Stimulated activated CD8-positive, alpha-beta memory T cell treated with anti-CD3 and anti-CD28 coated beads, Interleukin-15, amount 100 ng/mL, for 4 hours (primary cell): ENCODE measurements around the gene EIF4G3.

Experiments
- DNase-seq, 2 donors: peaks; one replicate each; pipeline ENCODE4 v3.0.0-alpha.2; 2020; ENCODE audit warnings: low read depth in 2 of 2

EIF4G3 gene

GRCh38 chr1:20993716-20994575, 182.8 kb downstream of the EIF4G3 start:
- no peak for DNase-seq

GRCh38 chr1:20992322-20993056, 184.2 kb downstream of the EIF4G3 start:
- no peak for DNase-seq

GRCh38 chr1:20988943-20989342, 187.8 kb downstream of the EIF4G3 start:
- DNase-seq, result no peak

GRCh38 chr1:20987831-20988825, 188.6 kb downstream of the EIF4G3 start:
- no peak for DNase-seq

- no peak for DNase-seq
Observed at GRCh38 chr1:20983297-20983889, 193.3 kb downstream of the EIF4G3 start.

GRCh38 chr1:20982316-20982715, 194.4 kb downstream of the EIF4G3 start:
- DNase-seq, result no peak

GRCh38 chr1:20981915-20982314, 194.8 kb downstream of the EIF4G3 start:
- no peak for DNase-seq

GRCh38 chr1:20980051-20980450, 196.6 kb downstream of the EIF4G3 start:
- no peak for DNase-seq

- DNase-seq, result no peak
Observed at GRCh38 chr1:20978413-20978812, 198.3 kb downstream of the EIF4G3 start.

- no peak for DNase-seq
Observed at GRCh38 chr1:20975668-20976067, 201.0 kb downstream of the EIF4G3 start.

- no peak for DNase-seq
Observed at GRCh38 chr1:20974951-20975350, 201.7 kb downstream of the EIF4G3 start.

GRCh38 chr1:20974069-20974468, 202.6 kb downstream of the EIF4G3 start:
- DNase-seq, result no peak

GRCh38 chr1:20972855-20973254, 203.8 kb downstream of the EIF4G3 start:
- no peak for DNase-seq

- DNase-seq, result no peak
Observed at GRCh38 chr1:20964540-20965484, 211.9 kb downstream of the EIF4G3 start.

- DNase-seq, result no peak
Observed at GRCh38 chr1:20962576-20963258, 214.0 kb downstream of the EIF4G3 start.

- no peak for DNase-seq
Observed at GRCh38 chr1:20958430-20958829, 218.3 kb downstream of the EIF4G3 start.

- DNase-seq, result no peak
Observed at GRCh38 chr1:20956272-20956671, 220.4 kb downstream of the EIF4G3 start.

GRCh38 chr1:20950679-20951078, 226.0 kb downstream of the EIF4G3 start:
- no peak for DNase-seq

- DNase-seq, result no peak
Observed at GRCh38 chr1:20949871-20950590, 226.7 kb downstream of the EIF4G3 start.
